ENCODE measurements around the gene FGF12.

The FGF12 gene

GRCh38 chr3:192339214-192339613 is 388.1 kb downstream of the FGF12 start:
- no peak for DNase-seq (ENCODE audit: low spot score)

- no peak for DNase-seq (ENCODE audit: low spot score)
Measured at GRCh38 chr3:192336286-192336685, 391.1 kb downstream of the FGF12 start.

- no peak for DNase-seq (ENCODE audit: low spot score)
Measured at GRCh38 chr3:192332386-192333291, 394.7 kb downstream of the FGF12 start.

- no peak for DNase-seq (ENCODE audit: low spot score)
Measured at GRCh38 chr3:192331749-192332385, 395.5 kb downstream of the FGF12 start.

GRCh38 chr3:192326656-192327055 is 400.7 kb downstream of the FGF12 start:
- DNase-seq (ENCODE audit: low spot score): no peak

- no peak for DNase-seq (ENCODE audit: low spot score)
Measured at GRCh38 chr3:192317564-192317963, 409.8 kb downstream of the FGF12 start.

- no peak for DNase-seq (ENCODE audit: low spot score)
Measured at GRCh38 chr3:192313605-192314004, 413.7 kb downstream of the FGF12 start.

GRCh38 chr3:192307631-192308030 is 419.7 kb downstream of the FGF12 start:
- DNase-seq (ENCODE audit: low spot score): no peak

- DNase-seq (ENCODE audit: low spot score): no peak
Measured at GRCh38 chr3:192303235-192303634, 424.1 kb downstream of the FGF12 start.

GRCh38 chr3:192302721-192303120 is 424.6 kb downstream of the FGF12 start:
- no peak for DNase-seq (ENCODE audit: low spot score)

- no peak for DNase-seq (ENCODE audit: low spot score)
Measured at GRCh38 chr3:192299921-192300320, 427.4 kb downstream of the FGF12 start.

GRCh38 chr3:192296845-192297244 is 430.5 kb downstream of the FGF12 start:
- DNase-seq (ENCODE audit: low spot score): no peak

GRCh38 chr3:192284443-192285072 is 442.8 kb downstream of the FGF12 start:
- DNase-seq (ENCODE audit: low spot score): no peak

- no peak for DNase-seq (ENCODE audit: low spot score)
Measured at GRCh38 chr3:192281207-192281880, 446.0 kb downstream of the FGF12 start.

- no peak for DNase-seq (ENCODE audit: low spot score)
Measured at GRCh38 chr3:192279664-192280063, 447.7 kb downstream of the FGF12 start.

- no peak for DNase-seq (ENCODE audit: low spot score)
Measured at GRCh38 chr3:192277477-192277876, 449.9 kb downstream of the FGF12 start.

- no peak for DNase-seq (ENCODE audit: low spot score)
Measured at GRCh38 chr3:192275741-192276355, 451.5 kb downstream of the FGF12 start.

GRCh38 chr3:192273697-192274010 is 453.7 kb downstream of the FGF12 start:
- no peak for DNase-seq (ENCODE audit: low spot score)

GRCh38 chr3:192273001-192273696 is 454.2 kb downstream of the FGF12 start:
- DNase-seq (ENCODE audit: low spot score): no peak

GRCh38 chr3:192262001-192262400 is 465.3 kb downstream of the FGF12 start:
- DNase-seq (ENCODE audit: low spot score): no peak

GRCh38 chr3:192261135-192261534 is 466.2 kb downstream of the FGF12 start:
- DNase-seq (ENCODE audit: low spot score): no peak
